ENCODE measurements around the gene CHN1. TPM values are rescaled to one million over a fixed set of nuclear protein-coding genes. Genes with fewer than 3 reads are reported as not detected.

CHN1 gene
- polyA plus RNA-seq, 4 donors, result 18.4 to 29.8 (median 28.1) TPM

DNA sequence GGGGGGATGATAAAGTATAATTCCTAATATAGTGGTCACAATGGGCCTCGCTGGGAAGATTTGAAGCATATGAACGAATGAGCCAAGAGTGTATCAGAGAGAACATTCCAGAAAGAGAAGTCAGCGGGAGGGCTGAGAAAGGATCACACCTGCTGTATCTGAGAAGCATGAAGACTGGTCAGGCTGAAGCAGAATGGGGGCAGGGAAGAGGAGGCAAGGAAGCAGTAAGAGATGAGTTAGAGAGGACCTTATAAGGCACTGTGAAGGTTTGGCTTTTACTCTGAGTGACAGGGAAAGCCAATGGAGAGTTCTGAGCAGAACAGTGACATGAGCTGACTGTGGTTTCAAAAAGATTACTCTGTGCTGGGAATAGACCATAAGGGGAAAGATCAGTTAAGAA, 73.5 kb downstream of the CHN1 start:
- no peak for DNase-seq (ENCODE audit: low read depth in 4 of 4, low spot score in 3 of 4)

DNA sequence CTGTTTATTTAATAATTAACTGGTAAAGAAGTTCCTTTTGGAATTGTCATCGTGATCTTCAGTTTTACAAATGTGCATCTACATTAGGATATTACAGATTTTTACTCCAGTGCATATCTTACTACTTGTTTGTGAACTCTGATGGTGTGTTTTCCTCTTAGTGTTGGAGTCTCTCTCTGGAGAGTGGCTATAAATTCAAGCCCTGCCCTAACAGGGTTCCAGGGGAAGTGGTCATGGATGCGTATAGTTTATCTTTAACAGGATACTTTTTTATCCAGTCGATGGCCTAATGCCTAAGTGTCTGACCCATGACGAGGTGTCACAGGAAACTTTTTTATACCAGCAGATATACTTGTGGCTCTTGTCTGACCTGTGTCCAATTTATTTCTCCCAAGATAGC, 75.4 kb downstream of the CHN1 start:
- no peak for DNase-seq (ENCODE audit: low read depth in 4 of 4, low spot score in 3 of 4)

DNA sequence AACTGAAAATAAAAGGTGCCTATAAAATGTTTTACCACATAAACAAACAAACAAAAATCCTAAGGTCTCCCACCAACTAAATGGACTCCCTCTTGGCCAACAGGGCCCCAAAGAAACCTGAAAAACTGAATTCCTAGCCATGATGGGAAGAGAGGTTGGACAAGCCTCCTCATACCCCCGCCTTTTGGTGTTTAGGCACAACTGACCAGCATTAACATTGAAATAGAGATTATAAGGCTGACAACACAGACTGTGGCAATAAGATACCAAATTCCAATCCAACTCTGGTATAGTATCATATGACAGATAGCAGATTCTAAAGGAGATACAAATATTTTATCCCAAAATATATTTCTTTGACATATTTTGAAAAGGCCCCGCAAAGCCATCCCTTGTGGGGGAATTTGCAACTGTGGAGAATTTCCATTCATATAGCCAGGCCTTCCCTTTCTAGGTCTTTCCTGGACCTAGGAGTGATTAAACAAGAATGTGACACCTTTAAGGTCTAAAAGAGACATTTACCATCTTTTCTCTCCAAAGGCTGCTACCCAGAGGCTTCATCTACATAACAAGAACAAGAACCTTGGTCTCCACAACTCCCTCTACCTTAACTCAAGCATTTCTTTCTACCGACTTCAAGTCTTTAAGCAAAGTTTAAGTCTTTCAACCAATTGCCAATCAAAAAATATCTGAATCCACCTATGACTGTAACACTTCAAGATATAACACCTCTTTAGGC, 80.0 kb downstream of the CHN1 start:
- DNase-seq (ENCODE audit: low read depth in 4 of 4, low spot score in 3 of 4), result no peak

DNA sequence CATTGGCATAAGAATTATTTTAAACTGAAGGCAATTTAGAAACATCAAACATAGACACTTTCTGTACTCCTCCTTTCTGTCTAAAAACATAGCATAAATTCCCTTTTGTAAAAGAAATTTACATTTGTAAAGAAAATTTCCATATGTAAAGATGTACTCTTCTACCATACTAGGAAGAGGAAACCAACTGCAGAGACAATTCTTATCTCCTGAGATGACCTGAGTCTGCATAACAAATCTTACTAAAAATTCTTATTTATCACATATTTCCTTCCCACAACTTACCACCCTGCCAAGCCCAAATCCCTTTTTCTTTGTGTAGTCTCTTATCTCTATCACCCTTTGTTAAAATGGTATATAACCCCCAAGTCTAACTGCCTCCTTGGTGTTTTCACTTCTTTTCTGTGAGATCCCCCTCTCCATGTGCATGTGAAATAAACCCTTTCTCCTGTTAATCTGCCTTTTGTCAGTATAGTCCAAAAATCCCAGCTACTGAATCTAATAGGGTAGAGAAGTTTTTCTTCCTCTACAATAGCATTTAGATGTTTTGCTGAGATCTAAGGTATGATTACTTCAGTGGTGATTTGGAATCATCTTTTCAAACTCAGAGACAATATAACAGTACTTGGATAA, 81.0 kb downstream of the CHN1 start:
- DNase-seq (ENCODE audit: low read depth in 4 of 4, low spot score in 3 of 4), result no peak

DNA sequence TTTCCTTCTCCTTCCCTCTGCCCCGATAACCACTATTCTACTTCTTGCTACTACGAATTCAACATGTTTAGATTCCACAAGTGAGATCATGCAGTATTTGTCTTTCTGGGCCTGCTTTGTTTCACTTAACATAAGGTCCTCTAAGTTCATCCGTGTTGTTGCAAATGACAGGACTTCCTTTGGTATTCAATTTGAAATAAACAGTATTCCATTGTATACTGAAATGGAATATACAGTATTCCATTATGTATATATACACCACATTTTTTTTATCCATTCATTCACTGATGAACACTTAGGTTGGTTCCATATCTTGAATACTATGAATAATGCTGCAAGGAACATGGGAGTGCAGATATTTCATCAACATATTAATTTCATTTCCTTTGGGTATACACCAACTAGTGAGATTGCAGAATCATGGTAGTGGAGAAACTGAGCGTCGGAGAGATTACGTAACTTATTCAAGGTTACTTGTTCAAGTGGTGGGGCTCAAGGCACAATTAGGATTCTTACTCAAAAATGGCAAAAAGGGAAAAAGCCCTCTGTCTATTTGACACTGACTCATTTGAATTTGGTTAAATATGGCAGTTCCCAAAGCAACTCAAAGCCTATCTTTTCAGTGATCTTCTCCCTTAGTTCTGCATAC, 85.1 kb downstream of the CHN1 start:
- no peak for DNase-seq (ENCODE audit: low read depth in 4 of 4, low spot score in 3 of 4)

DNA sequence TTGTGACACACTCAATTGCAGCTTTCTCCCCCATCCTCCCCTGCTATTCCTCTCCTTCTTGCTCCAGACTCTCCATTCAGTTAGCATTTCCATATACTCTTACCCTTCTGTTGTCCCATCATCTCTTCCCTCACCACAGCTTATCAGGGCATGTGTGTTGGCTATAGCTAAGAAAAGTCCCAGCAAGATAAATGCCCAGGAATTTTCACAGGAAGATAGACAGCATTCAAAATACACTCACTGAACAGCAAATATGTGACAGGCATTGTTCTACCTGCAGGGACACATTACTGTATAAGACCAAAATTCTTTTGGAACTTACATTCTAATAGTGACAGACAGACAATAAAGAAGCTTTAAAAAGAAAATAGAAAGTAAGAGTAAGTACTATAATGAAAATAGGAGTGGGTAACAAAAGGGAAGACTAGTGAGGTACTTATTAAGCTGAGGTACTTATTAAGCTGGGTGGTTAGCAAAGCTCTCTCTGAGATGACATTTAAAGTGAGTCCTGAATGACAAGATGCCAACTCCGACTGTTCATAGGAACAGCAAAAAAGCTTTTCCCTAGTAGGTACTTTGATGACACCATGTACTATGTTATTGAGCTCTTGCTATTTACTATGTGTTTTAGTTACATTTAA, 86.2 kb downstream of the CHN1 start:
- no peak for DNase-seq (ENCODE audit: low read depth in 4 of 4, low spot score in 3 of 4)

DNA sequence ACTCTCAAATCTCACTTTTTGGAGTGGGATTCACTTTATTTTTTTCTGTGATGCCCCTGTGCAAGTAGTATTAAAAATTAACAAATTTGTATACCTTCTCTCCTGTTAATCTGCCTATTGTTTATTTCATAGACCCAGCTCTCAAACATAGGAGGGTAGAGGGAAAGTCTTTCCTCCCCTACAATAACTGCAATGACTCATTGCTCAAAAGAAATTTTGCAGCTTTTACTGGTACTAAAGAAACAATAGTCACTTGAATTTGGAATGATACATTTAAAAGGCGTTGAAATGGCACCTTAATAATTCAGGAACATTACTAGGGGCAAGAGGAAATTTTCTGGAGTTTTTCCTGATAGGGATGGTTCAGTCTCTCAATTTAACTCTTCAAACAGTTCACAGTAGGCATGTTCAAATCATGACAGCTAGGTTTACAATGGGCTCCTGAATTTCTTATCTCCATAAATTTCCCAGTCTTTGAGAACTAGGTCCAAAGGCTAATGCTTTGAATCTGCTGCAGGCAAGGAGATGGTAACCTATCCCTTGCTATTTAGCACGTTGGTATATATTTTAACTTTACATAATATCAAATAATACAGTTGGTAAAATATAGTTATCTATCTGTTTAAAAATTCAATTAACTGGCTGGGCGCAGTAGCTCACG, 88.8 kb downstream of the CHN1 start:
- no peak for DNase-seq (ENCODE audit: low read depth in 4 of 4, low spot score in 3 of 4)

DNA sequence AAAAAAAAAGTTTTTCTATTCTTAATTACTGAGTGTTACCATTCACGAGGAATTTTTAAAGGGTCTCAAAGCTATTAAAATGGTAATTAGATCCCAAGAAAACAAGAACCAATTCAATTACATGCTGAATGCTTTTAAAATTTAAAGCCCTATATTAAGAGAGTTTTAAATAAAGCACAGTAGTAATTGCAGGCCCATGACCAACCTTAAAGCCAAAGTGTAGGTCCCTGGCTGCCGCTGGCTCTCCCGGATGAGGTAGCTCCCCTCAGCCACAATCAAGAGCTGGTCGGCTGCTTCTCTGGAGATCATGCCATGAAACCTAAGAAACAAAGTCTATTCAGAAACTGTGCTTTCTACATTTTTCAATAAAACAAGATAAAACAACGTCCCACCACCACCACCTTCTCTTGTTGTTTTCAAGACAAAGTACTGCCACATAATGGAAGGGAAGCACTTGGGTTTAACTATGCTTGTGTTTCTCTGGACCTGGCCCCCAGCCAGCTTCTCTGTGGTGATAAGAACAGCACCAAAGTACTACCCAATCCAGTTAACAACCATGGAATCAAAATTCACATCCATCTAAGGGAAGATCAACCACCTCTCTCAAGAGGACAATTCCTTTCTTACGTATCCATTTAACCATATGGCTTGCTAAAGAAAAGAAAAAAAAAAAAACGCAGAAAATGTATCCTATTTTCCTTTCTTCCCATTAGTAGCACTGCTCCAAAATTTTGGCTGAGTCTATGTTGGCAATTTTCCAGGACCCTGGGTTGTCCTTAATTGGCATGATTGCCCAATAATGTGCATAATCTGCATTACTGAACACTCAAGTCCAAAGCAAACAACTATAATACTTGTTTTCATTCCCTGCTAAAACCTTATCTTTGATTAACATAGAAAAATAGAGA, 90.1 kb downstream of the CHN1 start:
- DNase-seq (ENCODE audit: low read depth in 4 of 4, low spot score in 3 of 4), result no peak

DNA sequence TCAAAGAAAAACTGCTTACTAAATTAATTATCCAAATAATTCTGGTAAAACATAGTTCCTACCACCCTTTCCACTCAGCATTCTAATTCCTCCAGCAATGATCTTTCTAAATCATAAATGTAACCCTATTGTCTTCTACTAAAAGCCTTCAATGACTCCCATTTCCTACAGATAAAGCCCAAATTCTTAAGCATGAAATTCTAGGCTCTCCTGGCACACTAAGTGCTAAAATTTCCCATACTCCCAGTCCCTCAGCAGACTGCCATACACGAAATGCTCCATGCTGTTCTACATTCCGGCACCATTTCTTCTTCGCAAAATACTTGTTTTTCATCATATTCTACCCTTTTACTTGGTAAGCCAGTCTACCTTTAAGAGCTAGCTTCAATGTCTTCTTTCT, 96.9 kb downstream of the CHN1 start:
- no peak for DNase-seq (ENCODE audit: low read depth in 4 of 4, low spot score in 3 of 4)

DNA sequence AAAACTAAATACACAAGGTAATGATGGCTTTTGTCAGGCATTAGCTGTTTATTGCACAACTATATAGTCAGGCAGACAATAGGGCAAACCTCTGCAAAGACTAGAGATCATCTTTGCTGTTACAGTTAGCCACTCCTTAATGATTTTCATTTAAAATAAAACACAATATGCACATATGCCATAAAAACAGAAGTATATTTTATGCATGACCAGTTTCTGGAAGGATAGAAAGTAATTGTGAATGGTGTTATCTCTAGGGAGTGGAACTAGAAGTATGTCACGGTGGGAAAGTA, 102.0 kb downstream of the CHN1 start:
- no peak for DNase-seq (ENCODE audit: low read depth in 4 of 4, low spot score in 3 of 4)

DNA sequence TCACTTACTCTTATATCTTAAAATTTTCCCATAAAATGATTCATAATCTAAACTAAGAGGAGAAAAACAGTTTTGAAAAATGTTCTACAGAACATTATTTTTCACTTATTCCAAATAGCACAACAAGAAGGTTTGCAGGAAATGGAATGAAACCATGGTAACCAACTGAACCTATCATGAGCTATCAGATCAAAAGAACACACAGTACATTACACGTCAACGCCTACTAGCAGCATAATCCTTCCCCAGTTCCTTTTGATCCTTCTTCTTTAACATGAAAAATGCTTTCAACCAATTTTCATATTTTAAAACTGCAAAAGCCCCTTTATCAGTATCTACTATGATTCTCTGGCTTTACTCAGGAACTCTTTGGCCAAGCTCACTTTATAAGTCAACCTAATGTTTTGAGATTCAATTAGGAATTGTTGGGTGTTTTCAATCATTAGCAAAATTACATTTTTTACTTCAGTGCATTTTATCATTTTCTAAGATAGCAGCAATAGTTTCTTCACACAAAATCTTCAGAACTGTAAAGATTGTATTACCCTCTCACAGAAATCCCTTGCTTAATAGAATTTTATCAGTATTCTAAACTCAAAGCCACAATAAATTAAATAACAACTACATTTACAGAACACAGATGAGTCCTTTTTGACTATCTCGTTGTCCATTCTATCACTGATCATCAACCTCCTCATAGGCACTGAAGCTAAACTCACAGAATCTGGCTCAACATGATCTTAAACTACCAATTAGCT, 102.5 kb downstream of the CHN1 start:
- no peak for DNase-seq (ENCODE audit: low read depth in 4 of 4, low spot score in 3 of 4)

DNA sequence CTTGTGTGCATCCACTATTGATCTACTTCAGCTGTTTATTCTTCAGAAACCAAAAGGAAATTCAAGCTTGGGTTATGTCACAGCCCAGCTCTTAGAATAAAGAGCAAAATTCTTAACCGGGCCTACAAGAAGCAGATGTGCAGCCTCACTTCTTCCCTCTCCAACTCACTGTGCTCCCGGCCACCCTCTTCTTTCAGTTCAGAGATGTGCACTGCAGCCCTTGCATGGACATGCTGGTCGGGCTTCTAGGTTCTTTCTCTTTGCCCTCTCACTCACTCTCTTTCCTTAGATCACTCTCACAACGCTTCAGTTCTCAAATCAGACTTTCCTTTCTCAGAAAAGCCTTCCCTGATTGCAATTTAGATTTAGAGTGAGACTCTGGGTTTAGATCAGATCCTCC, 104.1 kb downstream of the CHN1 start:
- DNase-seq (ENCODE audit: low read depth in 4 of 4, low spot score in 3 of 4), result no peak

DNA sequence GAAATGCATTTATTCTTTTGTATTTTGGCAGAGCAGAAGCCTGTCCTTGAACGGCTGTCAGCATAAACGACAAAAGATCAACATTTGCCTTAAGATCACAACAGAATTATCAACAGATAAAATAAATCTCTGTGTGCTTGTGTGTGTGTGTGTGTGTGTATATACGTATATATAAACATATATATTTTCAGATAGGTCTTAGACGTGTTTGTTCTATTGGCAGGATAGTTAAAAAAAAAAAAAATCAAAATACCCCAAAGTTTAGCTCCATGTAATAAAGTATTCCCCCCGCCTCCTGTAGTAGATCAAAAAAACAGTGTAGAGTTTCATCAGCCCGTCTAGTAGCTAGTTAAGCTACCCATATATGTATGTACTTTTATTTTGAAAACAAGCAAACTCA, 107.9 kb downstream of the CHN1 start:
- no peak for DNase-seq (ENCODE audit: low read depth in 4 of 4, low spot score in 3 of 4)

DNA sequence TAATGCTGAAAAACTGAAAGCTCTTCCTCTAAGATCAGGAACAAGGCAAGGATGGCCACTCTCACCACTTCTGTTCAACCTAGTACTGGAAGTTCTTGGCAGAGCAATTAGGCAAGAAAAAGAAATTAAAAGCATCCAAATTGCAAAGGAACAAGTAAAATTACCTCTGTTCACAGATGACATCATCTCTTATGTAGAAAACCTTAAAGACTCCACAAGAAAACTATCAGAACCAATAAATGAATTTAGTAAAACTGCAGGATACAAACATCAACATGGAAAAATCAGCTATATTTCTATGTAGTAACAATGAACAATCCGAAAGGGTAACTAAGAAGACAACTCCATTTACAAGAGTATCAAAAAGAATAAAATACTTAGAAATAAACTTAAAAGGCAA, 112.2 kb downstream of the CHN1 start:
- DNase-seq (ENCODE audit: low read depth in 4 of 4, low spot score in 3 of 4), result no peak

DNA sequence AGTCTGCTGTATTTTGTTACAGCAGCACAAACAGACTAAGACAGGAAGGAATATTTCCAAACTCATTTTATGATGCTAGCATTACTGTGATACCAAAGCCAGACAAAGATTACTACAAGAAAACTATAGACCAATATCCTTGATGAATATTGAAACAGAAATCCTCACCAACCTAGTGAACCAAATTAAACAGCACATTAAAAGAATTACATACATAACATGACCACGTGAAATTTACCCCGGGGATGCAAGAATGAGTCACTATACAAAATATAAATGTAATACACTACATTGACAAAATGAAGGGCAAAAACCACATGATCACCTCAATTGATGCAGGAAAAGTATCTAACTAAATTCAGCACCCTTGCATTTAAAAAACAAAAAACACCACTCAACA, 112.6 kb downstream of the CHN1 start:
- DNase-seq (ENCODE audit: low read depth in 4 of 4, low spot score in 3 of 4), result no peak

DNA sequence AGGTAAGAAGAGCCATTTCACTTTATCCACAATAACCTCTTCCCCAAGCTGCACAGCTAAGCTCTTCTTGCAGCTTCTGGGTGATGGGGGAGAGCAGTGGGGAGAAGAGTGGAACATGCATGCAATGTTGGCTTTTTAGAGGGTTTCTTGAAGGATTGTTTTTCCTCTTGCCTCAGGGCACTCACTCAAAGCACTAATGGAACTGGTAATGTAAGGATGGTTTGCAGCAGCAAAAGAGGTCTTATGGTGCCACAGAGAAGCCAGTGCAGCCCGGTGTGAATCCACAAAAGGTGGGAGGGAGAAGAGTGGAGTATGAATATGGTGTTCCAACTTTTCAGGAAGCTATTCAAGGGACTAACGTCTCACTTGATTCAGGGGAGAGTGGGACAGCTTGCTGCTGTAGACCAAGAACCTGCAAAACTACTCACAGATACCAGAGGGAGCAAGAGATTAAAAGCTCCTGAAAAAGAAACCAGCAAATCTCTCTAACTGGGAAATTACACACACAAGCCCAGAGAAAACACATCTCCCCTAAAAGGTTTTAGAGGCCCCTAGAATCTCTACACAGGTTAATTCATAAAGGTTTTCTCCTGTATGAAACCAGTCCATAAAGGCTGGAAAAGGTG, 116.4 kb downstream of the CHN1 start:
- DNase-seq (ENCODE audit: low read depth in 4 of 4, low spot score in 3 of 4), result no peak

DNA sequence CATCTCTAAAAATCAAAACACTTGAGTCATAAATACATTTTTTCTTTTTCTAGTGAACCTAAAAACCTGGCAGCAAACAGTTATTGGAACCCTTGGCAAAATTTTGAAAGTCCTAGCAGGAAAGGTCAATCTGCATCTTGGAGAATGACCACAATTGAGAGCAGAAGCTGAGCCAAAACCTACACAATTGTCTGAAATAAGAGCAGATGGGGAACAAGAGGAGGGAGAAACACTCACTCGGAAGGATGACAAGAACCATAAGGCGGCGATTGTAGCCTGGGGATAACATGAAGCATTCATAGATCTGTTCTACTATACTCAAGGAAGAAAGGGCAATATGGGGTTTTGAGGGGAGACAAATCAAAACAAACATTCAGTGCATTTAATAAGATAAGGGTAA, 117.0 kb downstream of the CHN1 start:
- DNase-seq (ENCODE audit: low read depth in 4 of 4, low spot score in 3 of 4), result peak in 2 of 4 donors; percentile 26 to 30

DNA sequence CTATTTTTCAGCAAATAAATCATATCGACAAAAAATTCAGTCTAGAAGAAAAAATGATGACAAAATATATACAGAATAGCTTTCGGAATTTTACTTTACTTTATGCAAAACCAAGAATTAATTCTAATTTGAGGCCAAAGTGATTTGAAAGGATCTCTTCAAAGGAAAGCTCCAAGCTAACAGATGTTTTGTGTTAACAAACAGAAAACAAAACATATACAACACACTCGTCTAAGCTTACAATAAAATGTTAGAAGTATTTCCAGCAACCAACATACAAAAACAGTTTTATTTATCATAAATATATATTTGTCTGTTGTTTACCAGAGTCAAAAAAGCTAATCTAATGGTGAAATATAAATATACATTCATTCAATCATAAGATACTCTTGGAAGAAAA, 122.8 kb downstream of the CHN1 start:
- no peak for DNase-seq (ENCODE audit: low read depth in 4 of 4, low spot score in 3 of 4)

DNA sequence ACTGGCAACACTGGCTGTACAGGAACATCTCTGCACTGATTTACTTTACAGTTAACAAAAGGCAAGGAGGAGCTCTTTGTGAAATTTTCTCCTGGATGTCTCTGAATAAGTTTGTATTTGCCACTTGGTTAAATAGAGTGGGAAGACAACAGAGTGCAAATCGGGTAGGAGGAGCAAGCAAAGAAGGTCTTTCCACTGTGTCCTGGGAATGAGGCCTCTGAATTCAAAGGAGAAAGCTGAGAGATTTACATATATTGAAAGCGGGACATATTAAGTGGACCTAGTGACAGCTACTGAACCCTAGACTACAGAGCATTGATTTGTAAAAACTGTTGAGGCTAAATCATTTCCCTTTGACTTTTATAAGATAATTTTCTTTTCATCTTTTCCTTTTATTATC, 123.5 kb downstream of the CHN1 start:
- no peak for DNase-seq (ENCODE audit: low read depth in 4 of 4, low spot score in 3 of 4)

Measured in left renal pelvis (tissue), 4 donors.